ENCODE data around the gene ATXN2L.
A peak's percentile ranks its signal among the peaks of the same experiment; 100 is the strongest.
"Not testable (repeated sequence)": the region's sequence is repeated elsewhere in the genome, so short reads cannot be mapped to it uniquely, and the experiment has no call there.

Gene ATXN2L

DNA sequence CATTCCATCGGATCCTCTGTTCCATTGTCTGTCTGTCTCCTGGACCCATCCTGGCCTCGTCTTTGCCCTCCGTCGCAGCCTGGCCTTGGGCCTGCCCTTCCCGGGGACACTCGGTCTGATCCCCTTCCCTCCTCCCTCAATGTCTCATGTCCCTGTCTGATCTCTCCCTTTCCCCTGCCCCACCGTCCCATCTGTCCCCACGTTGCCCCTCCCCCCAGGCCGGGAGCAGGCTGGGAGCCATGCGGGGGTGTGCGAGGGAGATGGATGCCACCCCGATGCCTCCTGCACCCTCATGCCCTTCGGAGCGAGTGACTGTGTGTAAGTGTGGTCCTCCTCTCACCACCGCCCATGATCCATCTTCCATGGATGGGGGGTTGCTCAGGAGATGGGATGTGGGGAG is 50.2 kb downstream of the ATXN2L start:
- DNase-seq (ENCODE audit: low read depth): no peak

DNA sequence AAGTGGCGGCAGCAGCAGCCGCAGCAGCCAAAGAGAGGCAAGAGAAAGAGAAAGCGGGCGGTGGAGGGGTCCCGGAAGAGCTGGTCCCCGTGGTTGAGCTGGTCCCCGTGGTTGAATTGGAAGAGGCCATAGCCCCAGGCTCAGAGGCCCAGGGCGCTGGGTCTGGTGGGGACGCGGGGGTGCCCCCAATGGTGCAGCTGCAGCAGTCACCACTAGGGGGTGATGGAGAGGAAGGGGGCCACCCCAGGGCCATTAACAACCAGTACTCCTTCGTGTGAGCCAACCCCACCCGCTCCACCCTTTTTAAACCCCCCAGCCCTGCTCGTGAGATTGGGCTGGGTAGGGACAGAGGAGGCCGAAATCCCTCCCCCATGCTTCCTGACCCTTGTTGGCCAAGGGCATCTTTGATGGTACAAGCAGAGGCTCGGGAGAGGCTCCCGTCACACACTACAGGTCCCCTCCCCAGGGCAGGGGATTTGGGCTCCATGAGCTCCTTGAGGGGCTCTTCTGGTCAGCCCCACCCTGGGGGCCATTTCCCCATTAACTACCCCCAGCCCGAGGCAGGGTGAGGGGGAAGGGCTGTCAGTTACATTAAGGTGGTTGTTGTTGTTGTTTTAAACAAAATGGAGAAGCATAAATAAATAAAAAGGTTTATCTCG is 50.9 kb downstream of the ATXN2L start:
- DNase-seq (ENCODE audit: low read depth): peak; percentile 39

GRCh38 chr16:28874406-28874805 is 51.6 kb downstream of the ATXN2L start:
- no peak for DNase-seq (ENCODE audit: low read depth)

DNA sequence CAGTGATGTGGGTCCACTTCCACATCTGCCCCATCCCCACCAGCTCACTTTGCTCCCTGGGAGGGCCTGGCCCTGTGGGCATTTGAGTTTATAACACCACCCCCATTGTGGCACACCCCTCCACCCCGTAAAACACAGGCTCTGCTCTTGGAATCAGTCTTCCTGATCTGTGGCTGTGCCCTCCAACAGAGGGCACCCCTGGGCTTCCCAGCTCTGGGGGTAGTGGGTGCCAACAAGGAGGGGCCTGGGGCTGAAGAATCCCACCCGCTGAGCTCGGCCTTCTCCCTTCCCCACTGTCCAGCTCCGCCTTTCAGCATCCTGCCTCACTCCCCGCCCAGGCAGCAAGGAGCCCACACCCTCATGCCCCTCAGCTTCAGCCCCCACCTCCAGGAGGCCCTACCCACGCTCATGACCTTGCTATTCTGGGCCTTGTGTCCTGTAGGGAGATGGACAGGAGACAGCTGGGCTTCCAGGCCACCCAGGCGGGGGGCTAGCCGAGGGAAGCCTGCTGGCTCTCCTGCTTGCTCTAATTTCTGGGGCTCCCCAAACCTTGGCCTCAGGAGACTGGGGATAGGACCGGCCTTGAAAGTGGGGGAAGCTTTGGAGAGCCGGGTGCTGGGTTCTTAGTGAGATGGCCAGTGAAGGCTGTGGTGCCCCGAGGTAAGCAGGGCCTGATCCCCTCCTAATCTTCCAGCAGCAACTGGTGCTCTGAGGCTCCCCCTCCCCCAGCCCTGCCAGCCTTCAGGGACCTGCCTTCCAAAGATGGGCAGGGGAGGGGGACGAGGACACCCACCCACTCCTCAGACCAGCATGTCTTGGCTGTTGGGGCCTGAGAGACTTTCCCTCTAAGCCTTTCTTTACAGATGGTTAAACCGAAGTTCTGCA is 52.6 kb downstream of the ATXN2L start:
- no peak for DNase-seq (ENCODE audit: low read depth)

DNA sequence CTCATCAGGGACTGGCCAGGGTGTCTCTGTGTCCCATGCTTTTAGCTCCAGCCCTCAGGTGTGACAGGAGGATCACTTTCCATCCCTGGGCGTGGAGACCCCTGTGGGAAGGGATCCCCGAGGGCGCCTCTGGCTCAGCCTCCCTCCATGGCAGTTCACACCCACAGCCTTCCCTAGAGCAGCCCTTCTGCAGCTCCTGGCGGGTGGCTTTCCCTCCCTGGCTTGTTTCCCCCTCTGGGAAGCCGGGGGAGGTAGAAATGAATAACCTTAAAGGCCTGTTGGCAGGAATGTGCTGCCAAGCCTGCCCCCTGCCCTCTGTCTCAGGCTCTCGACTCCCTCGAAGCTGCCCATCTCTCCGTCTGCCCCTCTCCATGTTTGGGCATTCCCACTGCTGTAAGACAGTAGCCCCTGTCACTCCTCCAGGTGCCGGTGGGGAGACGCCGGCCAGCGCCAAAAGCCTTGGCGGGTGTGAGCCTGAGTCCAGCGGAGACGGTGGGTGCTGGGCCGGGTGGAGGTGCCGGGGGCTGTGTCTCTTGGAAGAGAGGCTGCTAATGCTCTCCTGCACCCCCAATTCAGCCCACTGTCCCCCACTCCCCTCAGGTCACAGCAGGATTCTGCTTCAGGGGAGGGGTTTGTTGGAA is 53.3 kb downstream of the ATXN2L start:
- no peak for DNase-seq (ENCODE audit: low read depth)

DNA sequence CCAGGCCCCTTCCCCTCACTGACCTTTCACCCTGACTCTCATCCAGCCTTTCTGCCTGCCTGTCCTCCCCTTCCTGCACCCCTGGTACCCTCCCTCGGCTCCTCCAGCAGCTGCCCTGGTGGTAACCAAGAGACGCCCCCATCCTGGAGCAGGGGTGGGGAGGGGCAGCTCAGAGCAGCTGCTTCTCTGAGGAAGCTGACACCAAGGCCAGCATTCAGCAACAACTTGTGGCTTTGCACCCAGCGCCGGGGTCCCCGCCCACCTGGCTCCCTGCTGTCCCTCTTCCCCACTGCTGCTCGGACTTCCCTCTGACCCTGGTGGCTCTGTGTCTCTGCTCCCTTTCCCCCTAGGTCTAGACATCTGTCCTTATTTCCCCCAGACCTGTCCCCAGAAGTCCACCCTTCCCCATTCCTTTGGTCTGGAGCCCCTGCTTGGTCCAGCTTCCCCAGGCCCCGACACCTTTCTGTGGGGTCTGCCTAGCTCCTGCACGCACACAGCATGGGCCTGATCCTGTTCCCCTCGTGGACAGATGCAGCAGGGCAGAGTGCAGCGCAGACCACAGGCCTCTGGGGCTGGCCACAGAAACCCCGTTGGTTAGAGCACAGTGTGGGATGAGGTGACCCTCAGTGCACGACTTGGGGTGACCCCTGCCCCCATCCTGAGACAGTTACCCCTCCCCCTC is 54.3 kb downstream of the ATXN2L start:
- no peak for DNase-seq (ENCODE audit: low read depth)

DNA sequence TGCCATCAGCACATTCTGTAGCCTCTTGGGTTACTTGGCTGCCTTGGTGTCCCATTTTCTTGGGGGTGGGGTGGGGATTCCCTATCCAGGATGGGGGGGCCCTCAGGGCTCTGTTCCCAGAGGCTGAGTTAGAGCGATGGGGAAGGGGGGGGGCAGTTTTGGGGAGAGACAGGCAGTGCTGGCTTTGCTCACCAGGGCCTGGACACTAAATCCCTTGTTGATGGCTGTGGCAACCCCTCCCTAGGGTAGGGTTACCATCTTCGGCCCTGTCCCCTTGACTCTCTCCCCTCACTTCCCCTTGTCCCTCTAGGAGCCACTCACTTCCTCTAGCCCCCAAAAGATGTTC is 54.8 kb downstream of the ATXN2L start:
- no peak for DNase-seq (ENCODE audit: low read depth)

DNA sequence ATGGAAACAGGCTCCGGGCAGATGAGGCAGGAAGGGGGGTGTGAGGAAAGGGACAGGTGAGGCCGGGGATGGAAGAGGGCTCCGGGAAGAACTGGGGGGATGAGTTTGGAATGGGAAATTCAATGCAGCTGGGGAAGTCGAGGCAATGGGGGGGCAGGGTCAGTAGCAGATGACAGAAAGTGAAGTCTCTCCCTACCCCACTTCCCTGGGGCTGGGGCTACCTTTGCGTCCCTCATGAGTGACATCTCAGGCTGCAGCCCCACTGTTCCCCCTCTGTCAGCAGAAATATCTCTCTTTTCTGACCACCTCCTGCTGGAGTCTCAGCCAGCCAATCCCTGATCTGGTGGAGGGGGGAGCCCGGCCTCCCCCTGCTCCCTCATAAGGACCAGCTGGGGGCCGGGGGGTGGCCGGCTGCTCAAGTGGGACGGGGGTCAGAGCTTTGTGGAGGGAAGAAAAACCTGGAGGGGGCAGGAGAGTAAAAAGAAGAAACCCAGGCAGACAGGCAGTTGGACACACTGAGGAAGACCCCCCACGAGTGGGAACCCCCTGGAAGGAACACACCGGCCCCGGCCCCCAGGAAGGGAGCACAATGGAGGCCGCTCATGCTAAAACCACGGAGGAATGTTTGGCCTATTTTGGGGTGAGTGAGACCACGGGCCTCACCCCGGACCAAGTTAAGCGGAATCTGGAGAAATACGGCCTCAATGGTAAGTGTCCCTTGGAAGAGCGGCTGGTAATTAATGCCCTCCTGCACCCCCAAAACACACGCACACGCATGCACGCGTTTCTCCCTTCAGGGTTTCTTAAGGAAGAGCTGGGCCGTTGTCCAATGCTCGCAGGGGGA is 55.5 kb downstream of the ATXN2L start, which contains the start of gene ATP2A1:
ATP2A1 (plus strand) TSS at position 406 of the 844 bp plus-strand sequence; CDS start at position 590, 184 bp downstream.
- no peak for DNase-seq (ENCODE audit: low read depth)

DNA sequence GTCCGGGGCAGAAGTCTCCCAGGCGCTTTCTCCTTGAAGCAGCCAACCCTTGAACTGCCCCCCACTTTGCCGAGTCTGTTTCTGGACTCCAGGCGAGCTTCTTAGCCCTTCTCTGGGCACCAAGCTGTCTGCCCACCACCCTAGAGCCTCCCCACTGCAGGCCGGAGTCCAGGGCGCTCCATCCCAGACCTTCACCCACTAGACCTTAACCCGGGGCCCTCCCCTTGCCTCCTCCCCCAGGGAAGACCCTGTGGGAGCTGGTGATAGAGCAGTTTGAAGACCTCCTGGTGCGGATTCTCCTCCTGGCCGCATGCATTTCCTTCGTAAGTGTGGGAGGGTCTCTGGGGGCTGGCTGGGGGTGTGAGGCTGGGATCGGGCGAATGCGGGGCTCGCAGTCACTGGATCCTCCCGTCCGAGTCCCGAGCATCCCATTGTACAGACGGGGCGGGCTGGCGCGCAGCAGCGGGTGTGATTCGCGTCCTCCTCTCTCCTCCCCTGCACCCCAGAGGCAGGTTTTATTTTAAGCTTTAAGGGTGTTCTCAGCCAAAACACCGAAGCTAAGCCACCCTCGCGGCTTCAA is 56.6 kb downstream of the ATXN2L start:
- DNase-seq (ENCODE audit: low read depth): no peak

DNA sequence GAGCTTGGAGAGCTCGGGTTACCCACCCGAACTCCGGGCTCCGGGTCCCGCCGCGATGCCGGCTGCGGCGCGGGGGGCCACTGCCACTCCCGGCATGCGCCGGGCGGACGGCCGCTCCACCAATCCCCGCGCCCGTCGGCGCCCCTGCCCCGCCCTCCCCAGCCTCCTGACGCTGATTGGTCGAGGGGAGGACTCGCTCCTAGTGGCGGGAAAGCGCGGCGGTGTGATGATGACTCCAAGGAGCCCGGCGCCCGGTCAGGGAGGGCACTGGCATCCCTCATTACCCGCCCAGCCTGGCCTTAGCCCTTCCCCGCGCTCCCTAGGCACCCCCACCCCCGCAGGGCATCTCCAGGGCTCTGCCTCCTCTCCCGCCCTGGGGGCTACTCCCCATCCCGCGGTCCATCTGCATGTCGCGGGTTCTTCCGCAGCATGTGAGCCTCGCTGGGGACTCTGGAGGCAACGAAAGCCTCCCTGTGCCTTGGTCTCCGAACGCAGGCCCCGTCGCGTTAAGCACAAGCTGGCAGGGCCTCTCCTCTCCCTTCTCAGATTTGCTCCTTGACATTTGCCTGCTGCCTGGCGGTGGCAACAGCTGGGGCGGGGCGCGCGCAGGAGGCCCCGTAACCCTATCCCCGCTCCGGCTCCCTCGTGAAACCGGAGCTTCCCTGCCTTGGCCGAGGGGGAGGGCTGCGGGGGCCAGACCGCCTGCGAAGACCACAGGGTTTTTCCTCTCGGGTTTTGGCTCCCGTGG is 57.2 kb downstream of the ATXN2L start:
- peak; percentile 83 for DNase-seq (ENCODE audit: low read depth)

- no peak for DNase-seq (ENCODE audit: low read depth)
Observed at GRCh38 chr16:28880589-28880915, 57.8 kb downstream of the ATXN2L start.

DNA sequence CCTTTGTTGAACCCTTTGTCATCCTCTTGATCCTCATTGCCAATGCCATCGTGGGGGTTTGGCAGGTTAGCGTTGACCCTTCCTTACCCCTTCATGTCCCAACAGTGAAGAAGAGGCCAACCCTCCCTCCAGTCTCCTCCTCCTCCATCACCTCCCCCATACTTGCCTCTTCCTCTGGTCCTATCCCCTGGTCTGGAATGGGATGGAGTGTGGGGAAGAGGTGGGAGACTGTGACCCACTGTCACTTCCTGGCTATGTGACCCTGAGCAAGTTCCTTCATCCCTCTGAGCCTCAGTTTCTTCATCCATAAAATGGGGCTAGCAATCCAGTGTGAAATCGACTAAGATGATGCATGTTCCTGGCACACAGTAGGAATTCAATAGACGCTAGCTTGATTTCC is 58.2 kb downstream of the ATXN2L start:
- no peak for DNase-seq (ENCODE audit: low read depth)

DNA sequence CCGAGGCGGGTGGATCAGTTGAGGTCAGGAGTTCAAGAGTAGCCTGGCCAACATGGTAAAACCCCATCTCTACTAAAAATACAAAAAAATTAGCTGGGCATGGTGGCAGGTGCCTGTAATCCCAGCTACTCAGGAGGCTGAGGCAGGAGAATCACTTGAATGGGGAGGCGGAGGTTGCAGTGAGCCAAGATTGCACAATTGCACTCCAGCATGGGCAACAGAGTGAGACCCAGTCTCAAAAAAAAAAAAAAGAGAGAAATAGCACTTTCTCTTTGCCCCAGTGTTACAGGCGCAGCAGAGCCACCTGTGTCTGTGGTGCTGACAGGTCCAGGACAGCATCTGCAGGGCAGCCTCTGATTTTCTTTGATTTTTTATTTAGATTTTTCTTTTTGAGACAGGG is 58.8 kb downstream of the ATXN2L start:
- DNase-seq (ENCODE audit: low read depth): not testable (repeated sequence)

DNA sequence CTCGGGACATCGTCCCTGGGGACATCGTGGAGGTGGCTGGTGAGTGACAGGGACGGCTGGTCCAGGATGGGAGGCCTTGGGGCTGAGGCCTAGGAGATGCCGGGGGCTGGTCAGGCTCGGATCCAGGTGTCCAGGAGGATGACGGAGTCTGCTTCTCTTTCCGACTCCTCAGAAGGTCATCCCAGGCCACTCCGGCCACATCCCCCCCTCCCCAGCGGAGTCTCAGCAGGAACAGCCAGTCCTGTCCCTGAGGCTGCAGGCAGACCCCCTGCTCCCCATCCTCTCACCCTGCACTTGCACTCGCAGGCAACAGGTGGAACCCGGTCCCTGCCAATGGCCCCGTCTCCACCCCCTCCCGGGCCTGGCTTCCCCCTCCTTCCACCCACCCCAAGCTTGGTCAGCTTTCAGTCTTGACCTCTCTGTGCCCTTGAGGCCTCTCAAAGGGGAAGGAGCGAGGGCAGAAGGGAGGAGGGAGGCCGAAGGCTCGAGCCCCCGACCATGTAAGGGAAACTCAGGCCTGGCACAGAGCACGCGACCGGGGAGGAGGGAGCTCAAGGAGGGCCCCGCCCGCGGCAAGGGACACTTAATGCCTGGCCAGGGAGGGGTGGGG is 59.9 kb downstream of the ATXN2L start:
- DNase-seq (ENCODE audit: low read depth): no peak

- DNase-seq (ENCODE audit: low read depth): no peak
Observed at GRCh38 chr16:28883221-28883996, 60.6 kb downstream of the ATXN2L start.

DNA sequence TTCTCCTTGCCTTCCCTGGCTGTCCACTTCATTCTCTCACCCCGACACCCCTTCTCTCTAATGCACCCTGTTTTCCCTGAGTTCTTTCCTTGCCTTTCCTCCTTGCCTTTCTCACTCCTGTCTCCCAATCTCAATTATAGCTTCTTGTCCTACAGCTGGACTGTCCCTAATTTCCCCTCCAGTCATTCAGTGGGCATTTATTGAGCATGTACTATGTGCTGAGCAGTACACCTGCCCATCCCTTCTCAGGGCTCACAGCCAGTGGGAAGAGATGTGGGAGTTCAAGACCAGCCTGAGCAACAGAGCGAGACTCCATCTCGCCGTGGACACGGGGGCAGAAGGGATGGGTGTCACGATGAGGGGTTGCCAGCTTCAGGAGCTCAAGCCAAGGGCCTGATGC is 61.2 kb downstream of the ATXN2L start:
- DNase-seq (ENCODE audit: low read depth): no peak

Measured in activated gamma-delta T cell treated with anti-CD3 and anti-CD28 coated beads, Interleukin-2, amount 50 U/mL, for 16 hours (primary cell).